NCI-H82 treated with DMSO at 0.1 percent for 48 hours (cell line): Measurements from ENCODE around the gene ZNF592.

ENCODE experiments used
- DNase-seq: peaks from one replicate; lab custom pipeline; 2025; ENCODE audit not compliant: unreplicated experiment; lab: John Stamatoyannopoulos, UW

The ZNF592 gene

GRCh38 chr15:84824260-84825007 lies 76.0 kb downstream of the ZNF592 start:
- no peak for DNase-seq

- no peak for DNase-seq
Measured at GRCh38 chr15:84826369-84826823, 78.0 kb downstream of the ZNF592 start.

- DNase-seq = no peak
Measured at GRCh38 chr15:84827246-84827645, 78.9 kb downstream of the ZNF592 start.

- DNase-seq = no peak
Measured at GRCh38 chr15:84828086-84828908, 79.9 kb downstream of the ZNF592 start.

GRCh38 chr15:84829428-84829827 lies 81.0 kb downstream of the ZNF592 start:
- no peak for DNase-seq

GRCh38 chr15:84830036-84830435 lies 81.6 kb downstream of the ZNF592 start:
- no peak for DNase-seq

GRCh38 chr15:84831028-84831427 lies 82.6 kb downstream of the ZNF592 start:
- no peak for DNase-seq

GRCh38 chr15:84831613-84832012 lies 83.2 kb downstream of the ZNF592 start:
- no peak for DNase-seq

- DNase-seq = no peak
Measured at GRCh38 chr15:84832448-84833040, 84.2 kb downstream of the ZNF592 start.

GRCh38 chr15:84833447-84834228 lies 85.2 kb downstream of the ZNF592 start:
- no peak for DNase-seq

GRCh38 chr15:84834229-84834955 lies 86.0 kb downstream of the ZNF592 start:
- DNase-seq = no peak

- DNase-seq = no peak
Measured at GRCh38 chr15:84834969-84835368, 86.6 kb downstream of the ZNF592 start.

- DNase-seq = no peak
Measured at GRCh38 chr15:84835661-84836337, 87.4 kb downstream of the ZNF592 start.

GRCh38 chr15:84836844-84837243 lies 88.5 kb downstream of the ZNF592 start:
- DNase-seq = no peak

- no peak for DNase-seq
Measured at GRCh38 chr15:84839714-84840113, 91.3 kb downstream of the ZNF592 start.

GRCh38 chr15:84840255-84840654 lies 91.9 kb downstream of the ZNF592 start:
- DNase-seq = no peak

- no peak for DNase-seq
Measured at GRCh38 chr15:84840741-84841429, 92.5 kb downstream of the ZNF592 start.

GRCh38 chr15:84842781-84843180 lies 94.4 kb downstream of the ZNF592 start:
- no peak for DNase-seq

- DNase-seq = no peak
Measured at GRCh38 chr15:84844964-84845363, 96.6 kb downstream of the ZNF592 start.
